Hepatocyte (in vitro differentiated cells): ENCODE results near the gene FAM32A. TPM values are rescaled to one million over a fixed set of nuclear protein-coding genes. Genes with fewer than 3 reads are reported as not detected.

Source experiments
- DNase-seq: peaks from one replicate; pipeline ENCODE4 v3.0.0-alpha.2; 2016; ENCODE audit warnings: low spot score
- H2AFZ ChIP-seq: fragments of 200-600 bp; sonication (generic); 2 replicates; pipeline ENCODE4 v1.6.0; 2016; ENCODE audit warnings: antibody characterized with exemption, mild to moderate bottlenecking
- H3K27ac ChIP-seq: fragments of 200-600 bp; sonication (generic); 2 replicates; pipeline ENCODE4 v1.5.1; 2016; ENCODE audit warnings: mild to moderate bottlenecking
- H3K27me3 ChIP-seq: fragments of 200-600 bp; sonication (generic); 2 replicates; pipeline ENCODE4 v1.6.1; 2016
- H3K36me3 ChIP-seq: fragments of 200-600 bp; sonication (generic); replicated peaks from 2 replicates; pipeline ENCODE4 v1.5.1; 2016; ENCODE audit warnings: low read depth; ENCODE audit not compliant: insufficient read depth
- H3K4me1 ChIP-seq: fragments of 200-600 bp; sonication (generic); 2 replicates; pipeline ENCODE4 v1.5.1; 2016; ENCODE audit warnings: mild to moderate bottlenecking, moderate library complexity; ENCODE audit not compliant: insufficient read depth
- H3K4me2 ChIP-seq: fragments of 200-600 bp; sonication (generic); 2 replicates; pipeline ENCODE4 v1.6.0; 2016
- H3K4me3 ChIP-seq: fragments of 200-600 bp; sonication (generic); 2 replicates; pipeline ENCODE4 v1.5.1; 2016; ENCODE audit warnings: mild to moderate bottlenecking
- H3K79me2 ChIP-seq: fragments of 200-600 bp; sonication (generic); 2 replicates; pipeline ENCODE4 v1.6.0; 2017; ENCODE audit warnings: mild to moderate bottlenecking
- H3K9me2 ChIP-seq: fragments of 200-600 bp; sonication (generic); replicated peaks from 2 replicates; pipeline ENCODE4 v1.6.0; 2017; ENCODE audit warnings: mild to moderate bottlenecking; ENCODE audit not compliant: insufficient read depth
- H3K9me3 ChIP-seq: fragments of 200-600 bp; sonication (generic); 2 replicates; pipeline ENCODE4 v1.5.1; 2016; ENCODE audit warnings: low read depth, mild to moderate bottlenecking
- H4K20me1 ChIP-seq: fragments of 200-600 bp; sonication (generic); 2 replicates; pipeline ENCODE4 v1.6.0; 2016; ENCODE audit warnings: mild to moderate bottlenecking; ENCODE audit not compliant: insufficient read depth, poor library complexity, severe bottlenecking
- EZH2 ChIP-seq: fragments of 200-600 bp; sonication (generic); IDR thresholded peaks from 2 replicates; pipeline ENCODE4 v1.6.1; 2016; ENCODE audit warnings: antibody characterized with exemption, mild to moderate bottlenecking, borderline replicate concordance
- EZH2phosphoT487 ChIP-seq: fragments of 200-600 bp; sonication (generic); IDR thresholded peaks from one replicate; pipeline ENCODE4 v1.6.1; 2018; ENCODE audit warnings: antibody characterized with exemption, mild to moderate bottlenecking, low read depth, moderate library complexity; ENCODE audit not compliant: unreplicated experiment, severe bottlenecking
- WGBS: methylation state at CpG from one replicate; pipeline ENCODE4 v1.1.6; 2016; ENCODE audit warnings: low lambda C conversion rate; ENCODE audit errors: missing lambda C conversion rate; 5-methylcytosine and 5-hydroxymethylcytosine counted together
- polyA plus RNA-seq: library from polyadenylated mRNA; unstranded; fragments of >200 nt; fragmentation: Nextera tagmentation; extraction: Ambion mirVana; gene quantifications from 2 replicates; pipeline ENCODE4 v1.2.1, GENCODE V29; 2016
- total RNA-seq: library from RNA; depleted of rRNA; stranded (reverse); fragments of >200 nt; gene quantifications from 2 replicates; pipeline ENCODE4 v1.2.3, GENCODE V29; 2014
- TF ChIP-seq, protein P1 (sequence below): fragments of 200-600 bp; sonication (generic); IDR thresholded peaks from 2 replicates; pipeline ENCODE4 v1.5.1; 2016; ENCODE audit warnings: antibody characterized with exemption, mild to moderate bottlenecking; ENCODE audit not compliant: poor library complexity

FAM32A gene
- total and polyA plus RNA-seq, 2 experiments from 2014 or later: 132 to 154 TPM

DNA sequence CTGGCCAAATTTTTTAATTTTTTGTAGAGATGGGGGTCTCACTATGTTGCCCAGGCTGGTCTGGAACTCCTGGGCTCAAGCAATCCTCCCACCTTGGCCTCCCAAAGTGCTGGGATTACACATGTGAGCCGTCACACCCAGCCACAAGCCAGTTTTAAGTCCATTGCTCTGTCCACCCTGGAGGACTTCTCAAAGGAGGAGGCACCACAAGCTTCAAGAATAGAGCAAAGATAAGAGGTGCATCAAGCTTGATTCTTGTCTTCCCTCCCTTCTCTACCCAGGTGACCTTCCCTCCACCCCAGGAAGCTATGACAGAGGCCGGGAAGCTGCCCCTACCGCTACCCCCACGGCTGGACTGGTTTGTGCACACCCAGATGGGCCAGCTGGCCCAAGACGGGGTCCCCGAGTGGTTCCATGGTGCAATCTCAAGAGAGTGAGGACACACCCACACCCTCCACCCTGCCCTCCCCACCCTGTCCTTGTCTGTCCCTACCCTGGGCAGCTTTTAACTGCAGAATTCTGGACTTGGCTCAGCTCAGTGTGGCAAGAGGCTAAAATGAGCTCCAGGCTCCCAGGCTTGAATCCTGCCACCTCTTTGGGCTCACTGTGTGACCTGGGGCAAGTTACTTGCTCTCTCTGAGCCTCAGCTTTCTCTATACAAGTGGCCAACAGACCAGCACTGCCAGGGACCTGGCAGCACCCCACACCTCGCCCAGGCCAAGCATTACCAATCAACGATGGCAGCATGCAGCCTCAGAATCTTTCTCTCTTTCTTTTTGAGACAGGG lies 36.6 kb upstream of the FAM32A start:
- Histone ChIP-seq H3K9me2 (no peaks in the 10 kb centered on the region), H3K4me2 (no peak overlapping the region), H4K20me1 (no peaks in the 10 kb centered on the region), H3K9me3 (no peaks in the 10 kb centered on the region), H3K27me3 (no peaks in the 10 kb centered on the region), H2AFZ (no peak overlapping the region), H3K79me2 (no peaks in the 10 kb centered on the region), H3K36me3 (no peaks in the 10 kb centered on the region), H3K4me1 (no peaks in the 10 kb centered on the region), H3K27ac (no peak overlapping the region), H3K4me3 (no peak overlapping the region)
- DNase-seq: no peak
- TF ChIP-seq EZH2phosphoT487 (no peak), EZH2 (no peak)
- TF ChIP-seq, protein P1, sequence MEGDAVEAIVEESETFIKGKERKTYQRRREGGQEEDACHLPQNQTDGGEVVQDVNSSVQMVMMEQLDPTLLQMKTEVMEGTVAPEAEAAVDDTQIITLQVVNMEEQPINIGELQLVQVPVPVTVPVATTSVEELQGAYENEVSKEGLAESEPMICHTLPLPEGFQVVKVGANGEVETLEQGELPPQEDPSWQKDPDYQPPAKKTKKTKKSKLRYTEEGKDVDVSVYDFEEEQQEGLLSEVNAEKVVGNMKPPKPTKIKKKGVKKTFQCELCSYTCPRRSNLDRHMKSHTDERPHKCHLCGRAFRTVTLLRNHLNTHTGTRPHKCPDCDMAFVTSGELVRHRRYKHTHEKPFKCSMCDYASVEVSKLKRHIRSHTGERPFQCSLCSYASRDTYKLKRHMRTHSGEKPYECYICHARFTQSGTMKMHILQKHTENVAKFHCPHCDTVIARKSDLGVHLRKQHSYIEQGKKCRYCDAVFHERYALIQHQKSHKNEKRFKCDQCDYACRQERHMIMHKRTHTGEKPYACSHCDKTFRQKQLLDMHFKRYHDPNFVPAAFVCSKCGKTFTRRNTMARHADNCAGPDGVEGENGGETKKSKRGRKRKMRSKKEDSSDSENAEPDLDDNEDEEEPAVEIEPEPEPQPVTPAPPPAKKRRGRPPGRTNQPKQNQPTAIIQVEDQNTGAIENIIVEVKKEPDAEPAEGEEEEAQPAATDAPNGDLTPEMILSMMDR: no peak
- WGBS: 83% methylated on average over 7 of the region's 8 CpGs

DNA sequence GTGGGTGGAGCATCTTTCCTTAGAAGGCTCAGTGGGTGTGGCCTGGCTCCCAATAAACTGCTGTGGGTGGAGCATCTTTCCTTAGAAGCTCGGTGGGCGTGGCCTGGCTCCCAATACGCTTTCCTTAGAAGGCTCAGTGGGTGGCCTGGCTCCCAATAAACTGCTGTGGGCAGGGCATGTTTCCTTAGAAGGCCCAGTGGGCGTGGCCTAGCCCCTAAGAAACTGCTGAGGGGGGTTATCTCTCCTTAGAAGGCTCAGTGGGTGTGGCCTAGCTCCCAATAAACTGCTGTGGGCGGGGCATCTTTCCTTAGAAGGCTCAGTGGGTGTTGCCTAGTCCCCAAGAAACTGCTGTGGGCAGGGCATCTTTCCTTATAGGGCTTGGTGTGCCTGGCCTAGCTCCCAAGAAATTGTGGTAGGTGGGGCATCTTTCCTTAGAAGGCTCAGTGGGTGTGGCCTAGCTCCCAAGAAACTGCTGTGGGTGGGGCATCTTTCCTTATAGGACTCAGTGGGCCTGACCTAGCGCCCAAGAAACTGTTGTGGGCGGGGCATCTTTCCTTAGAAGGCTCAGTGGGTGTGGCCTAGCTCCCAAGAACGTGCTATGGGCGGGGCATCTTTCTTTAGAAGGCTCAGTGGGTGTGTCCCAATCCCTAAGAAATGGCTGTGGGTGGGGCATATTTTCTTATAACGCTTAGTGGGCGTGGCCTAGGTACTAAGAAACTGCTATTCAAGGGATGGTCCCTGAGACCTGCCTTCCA lies 31.5 kb upstream of the FAM32A start:
- Histone ChIP-seq H3K4me1 (no peaks in the 10 kb centered on the region), H3K27ac (no peak overlapping the region), H3K4me2 (no peak overlapping the region), H3K36me3 (no peaks in the 10 kb centered on the region), H3K27me3 (no peaks in the 10 kb centered on the region), H3K4me3 (no peak overlapping the region), H3K79me2 (no peaks in the 10 kb centered on the region), H3K9me2 (no peaks in the 10 kb centered on the region), H2AFZ (no peak overlapping the region), H4K20me1 (no peaks in the 10 kb centered on the region), H3K9me3 (no peaks in the 10 kb centered on the region)
- peak; percentile 24 for DNase-seq
- 92% methylated on average over 11 of the region's 11 CpGs for WGBS
- TF ChIP-seq EZH2 (no peak), EZH2phosphoT487 (no peak)
- TF ChIP-seq, protein P1: no peak

GRCh38 chr19:16154557-16154956 lies 30.7 kb upstream of the FAM32A start:
- Histone ChIP-seq H3K9me2 (no peaks in the 10 kb centered on the region), H3K36me3 (no peaks in the 10 kb centered on the region), H3K9me3 (no peaks in the 10 kb centered on the region), H3K27me3 (no peaks in the 10 kb centered on the region), H2AFZ (no peak overlapping the region), H4K20me1 (no peaks in the 10 kb centered on the region), H3K27ac (no peak overlapping the region), H3K79me2 (no peaks in the 10 kb centered on the region), H3K4me3 (no peak overlapping the region), H3K4me1 (no peaks in the 10 kb centered on the region), H3K4me2 (no peak overlapping the region)
- DNase-seq: no peak
- WGBS: 95% methylated on average over 8 of the region's 8 CpGs
- TF ChIP-seq EZH2phosphoT487 (no peak), EZH2 (no peak)

DNA sequence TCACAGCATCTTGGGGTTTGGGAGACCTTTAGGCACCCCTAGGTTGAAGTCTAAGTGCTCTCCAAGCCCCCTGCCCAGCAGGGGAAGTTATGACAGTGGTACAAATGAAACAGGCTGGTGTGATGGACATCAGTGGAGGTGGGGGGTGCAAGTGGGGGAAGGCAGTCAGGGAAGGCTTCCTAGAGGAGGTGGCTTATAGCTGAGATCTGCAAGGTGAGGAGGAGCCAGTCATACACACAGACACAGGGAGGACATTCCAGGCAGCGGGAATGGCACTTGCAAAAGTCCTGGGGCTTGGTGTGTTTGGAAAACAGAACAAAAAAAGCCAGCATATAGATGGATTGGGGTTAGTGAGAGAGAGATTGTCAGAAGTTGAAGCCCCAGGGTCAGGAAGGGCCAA lies 30.1 kb upstream of the FAM32A start:
- no peaks in the 10 kb centered on the region for H3K79me2 ChIP-seq
- WGBS: 88% methylated on average over 1 of the region's 1 CpG
- DNase-seq: no peak
- no peak overlapping the region for H3K4me3 ChIP-seq
- H4K20me1 ChIP-seq: no peaks in the 10 kb centered on the region
- no peak overlapping the region for H3K27ac ChIP-seq
- H3K36me3 ChIP-seq: no peaks in the 10 kb centered on the region
- H3K4me2 ChIP-seq: no peak overlapping the region
- no peaks in the 10 kb centered on the region for H3K9me2 ChIP-seq
- no peak overlapping the region for H2AFZ ChIP-seq
- TF ChIP-seq EZH2: no peak
- TF ChIP-seq EZH2phosphoT487: no peak
- TF ChIP-seq, protein P1: no peak
- H3K27me3 ChIP-seq: no peaks in the 10 kb centered on the region
- no peaks in the 10 kb centered on the region for H3K4me1 ChIP-seq
- H3K9me3 ChIP-seq: no peaks in the 10 kb centered on the region
